ENCODE data around the gene MRPL44.
"Not testable (repeated sequence)": the region's sequence is repeated elsewhere in the genome, so short reads cannot be mapped to it uniquely, and the experiment has no call there.

MRPL44 gene

DNA sequence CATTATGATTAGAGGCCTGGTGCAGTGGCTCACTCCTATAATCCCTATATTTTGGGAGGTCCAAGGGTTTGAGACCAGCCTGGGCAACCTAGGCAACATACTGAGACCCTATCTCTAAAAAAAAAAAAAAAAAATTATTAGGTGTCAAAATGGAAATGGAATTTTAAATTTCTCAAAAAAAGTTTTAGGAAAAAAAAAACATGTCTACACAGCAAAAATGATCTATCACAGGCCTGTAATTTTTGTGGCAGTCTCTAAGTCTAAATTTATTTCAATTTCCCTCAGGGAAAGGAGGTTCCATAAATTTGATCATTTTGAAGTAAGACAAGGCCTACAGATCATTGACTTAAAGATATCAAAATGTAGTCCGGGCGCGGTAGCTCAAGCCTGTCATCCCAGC, 16.3 kb downstream of the MRPL44 start:
- no peak for DNase-seq

DNA sequence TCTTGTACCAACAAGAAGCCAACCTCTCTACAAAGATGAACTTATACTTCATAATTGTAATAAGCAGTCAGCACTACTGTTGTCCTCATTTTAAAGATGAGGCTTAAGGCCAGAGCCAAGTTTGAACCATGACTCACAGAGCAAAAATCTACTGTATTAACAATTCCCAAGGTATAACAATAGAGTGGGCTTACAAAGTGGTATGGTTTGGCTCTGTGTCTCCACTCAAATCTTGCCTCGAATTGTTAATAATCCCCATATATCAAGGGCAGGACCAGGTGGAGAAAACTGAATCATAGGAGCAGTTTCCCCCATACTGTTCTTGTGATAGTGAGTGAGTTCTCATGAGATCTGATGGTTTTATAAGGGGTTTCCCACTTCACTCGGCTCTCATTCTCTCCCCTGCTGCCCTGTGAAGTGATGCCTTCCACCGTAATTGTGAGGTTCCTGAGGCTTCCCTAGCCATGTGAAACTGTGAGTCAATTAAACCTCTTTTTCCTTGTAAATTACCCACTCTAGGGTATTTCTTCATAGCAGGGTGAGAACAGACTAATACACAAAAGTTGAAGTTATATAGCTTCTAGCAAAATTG, 19.5 kb downstream of the MRPL44 start:
- no peak for DNase-seq

DNA sequence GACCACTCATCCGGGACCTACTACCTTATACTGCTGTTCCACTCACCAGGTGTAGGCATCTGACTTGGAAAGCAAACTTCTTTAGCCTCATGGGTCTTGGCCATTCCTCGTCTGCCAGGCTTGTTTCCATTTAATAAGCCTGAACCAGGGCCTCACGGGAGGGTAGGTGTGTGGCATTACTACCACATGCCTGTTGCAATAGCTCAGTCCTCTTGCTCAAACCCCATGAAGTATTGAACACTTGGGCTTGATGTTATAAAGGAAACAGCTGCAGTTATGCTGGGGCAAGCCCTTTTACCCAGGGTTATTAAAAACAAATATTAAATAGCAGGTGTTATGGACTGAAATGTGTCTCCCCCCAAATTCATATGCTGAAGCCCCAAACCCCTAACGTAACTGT, 21.2 kb downstream of the MRPL44 start:
- no peak for DNase-seq

DNA sequence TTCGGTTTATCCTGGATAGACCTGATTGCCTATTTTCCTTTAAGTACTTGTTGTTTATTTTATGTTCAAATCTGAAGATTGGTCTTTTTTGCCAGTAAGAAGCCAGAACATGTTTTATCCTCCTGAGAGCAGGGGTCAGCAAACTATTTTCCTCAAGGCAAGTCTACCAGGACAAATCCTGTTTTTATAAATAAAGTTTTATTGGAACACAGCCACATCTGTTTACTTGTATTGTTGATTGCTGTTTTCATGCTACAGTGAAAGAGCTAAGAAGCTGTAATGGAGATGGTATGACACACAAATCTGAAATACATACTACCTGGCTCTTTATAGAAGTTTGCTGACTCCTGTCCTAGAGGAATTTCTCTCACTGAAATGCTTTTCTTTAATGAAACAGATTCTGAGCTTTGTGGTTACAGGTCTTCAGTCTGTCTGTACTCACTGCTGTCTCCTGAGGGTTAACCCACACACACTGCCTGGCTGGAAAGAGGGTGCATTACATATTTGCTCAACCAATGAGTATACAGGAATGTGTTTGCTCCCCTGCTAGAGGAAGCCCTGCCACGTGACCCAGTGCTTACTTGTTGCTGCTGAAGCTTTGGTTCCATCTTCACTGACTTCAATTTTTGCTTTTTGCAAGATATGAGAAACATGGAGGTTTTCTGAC, 22.6 kb downstream of the MRPL44 start:
- DNase-seq: no peak

GRCh38 chr2:223980397-223980735, 23.1 kb downstream of the MRPL44 start:
- DNase-seq: no peak

GRCh38 chr2:223980803-223981202, 23.5 kb downstream of the MRPL44 start:
- DNase-seq: no peak

GRCh38 chr2:223981241-223981640, 24.0 kb downstream of the MRPL44 start:
- DNase-seq: no peak

DNA sequence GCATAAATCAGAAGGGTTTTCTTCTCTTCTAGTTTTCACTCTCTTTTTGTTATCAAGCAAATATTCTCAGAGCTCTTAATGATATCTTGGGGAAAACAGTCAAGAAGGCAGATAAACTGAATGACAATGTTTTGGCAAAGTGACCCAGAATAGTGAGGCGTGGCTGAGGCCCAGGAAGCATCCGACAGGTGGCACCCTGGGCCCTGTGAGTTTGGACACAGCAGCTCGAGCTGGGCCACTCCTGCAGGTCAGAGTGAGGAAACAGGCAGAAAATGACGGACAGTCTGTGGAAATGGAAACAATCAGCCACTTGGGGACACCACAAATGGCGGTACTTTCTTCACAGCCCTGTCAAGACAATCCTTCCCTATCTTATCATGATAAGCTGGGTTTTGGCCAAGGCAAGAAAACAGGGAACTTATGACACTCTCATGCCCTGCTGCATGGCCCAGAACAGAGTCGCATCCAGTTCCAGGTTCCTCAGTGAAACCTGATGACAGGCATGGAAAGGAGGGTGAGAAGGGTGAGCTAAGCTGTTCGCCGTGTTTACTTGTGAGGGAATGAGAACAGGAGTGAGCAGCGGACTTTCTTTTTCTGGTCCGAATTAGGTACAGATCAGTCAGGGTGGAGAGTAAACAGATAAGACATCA, 32.1 kb downstream of the MRPL44 start:
- no peak for DNase-seq

GRCh38 chr2:223989856-223990232, 32.6 kb downstream of the MRPL44 start:
- DNase-seq: no peak

GRCh38 chr2:223991611-223992010, 34.3 kb downstream of the MRPL44 start:
- DNase-seq: no peak

- DNase-seq: peak; percentile 46
Observed at GRCh38 chr2:223993634-223994232, 36.5 kb downstream of the MRPL44 start.

- DNase-seq: no peak
Observed at GRCh38 chr2:223994562-223995162, 37.4 kb downstream of the MRPL44 start.

DNA sequence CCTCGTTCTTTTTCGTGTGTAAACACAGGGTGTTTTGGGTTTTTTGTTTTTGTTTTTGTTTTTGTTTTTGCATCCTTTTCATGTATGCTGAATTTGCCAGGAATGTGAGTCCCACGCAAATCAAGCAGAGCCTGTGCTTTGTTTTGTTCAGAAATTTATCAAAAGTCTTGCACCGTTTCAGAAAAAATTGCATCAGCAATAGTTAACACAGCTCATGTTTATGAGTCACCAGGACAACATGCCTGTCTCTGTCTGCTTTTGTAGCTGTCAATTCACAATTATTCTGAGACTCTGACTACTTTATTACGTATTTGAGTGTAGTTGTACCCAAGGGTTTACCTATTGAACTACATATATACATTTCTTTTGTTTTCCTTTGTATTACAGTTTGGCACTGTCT, 38.3 kb downstream of the MRPL44 start:
- no peak for DNase-seq

DNA sequence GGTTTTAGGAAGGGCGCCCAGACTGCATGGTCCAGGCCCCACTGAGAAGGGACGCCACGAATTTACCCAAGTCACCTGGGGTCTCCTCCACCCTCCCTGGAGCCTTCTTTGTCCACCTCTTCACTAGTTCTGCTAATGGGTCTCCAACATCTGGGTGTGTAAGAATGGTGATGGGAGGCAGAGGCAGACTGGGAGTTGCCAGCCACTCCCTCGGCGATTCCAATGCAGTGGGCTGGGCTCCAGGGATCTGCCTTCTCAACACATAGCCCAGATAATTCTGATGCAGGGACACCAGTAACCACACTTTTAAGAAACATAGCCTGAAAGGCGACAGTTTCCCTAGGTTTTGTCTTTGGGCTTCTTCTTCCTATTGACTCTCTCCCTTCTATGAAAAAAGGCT, 39.1 kb downstream of the MRPL44 start:
- DNase-seq: no peak

DNA sequence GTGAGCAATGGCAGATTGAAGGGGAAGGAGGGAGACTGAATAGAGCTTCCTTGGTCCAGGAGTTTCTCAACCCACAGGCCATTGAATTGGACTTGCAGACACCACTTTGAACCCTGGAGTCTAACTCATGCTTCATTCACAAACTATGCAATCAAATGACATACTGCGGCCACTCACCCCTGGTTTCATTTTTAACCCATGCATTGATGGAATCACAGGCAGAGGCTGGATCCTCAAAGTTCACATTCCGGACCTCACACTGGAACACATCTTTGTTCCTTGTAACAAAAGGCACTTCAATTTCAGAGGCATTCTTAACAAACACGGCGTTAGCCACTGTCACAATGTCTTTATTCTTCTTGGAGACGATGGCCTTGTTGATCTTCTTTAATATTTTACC, 40.7 kb downstream of the MRPL44 start:
- no peak for DNase-seq

DNA sequence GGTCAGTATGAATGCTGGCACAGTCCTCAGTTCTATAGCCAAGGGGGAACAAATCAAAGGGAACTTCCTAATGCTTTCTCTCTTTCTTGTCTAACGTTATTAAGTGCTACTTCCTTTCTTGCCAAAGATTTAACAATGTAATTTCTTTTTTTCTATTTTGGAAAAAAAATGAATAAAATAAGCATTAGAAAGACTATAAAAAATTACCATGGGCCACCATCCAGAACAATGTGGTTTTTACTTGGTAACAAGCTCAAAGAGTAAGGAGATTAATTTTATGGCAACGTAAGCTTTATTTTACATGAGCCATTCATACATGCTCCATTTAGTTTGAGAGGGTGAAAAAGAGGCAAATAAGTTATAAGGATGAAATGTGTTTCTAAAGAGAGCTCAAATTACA, 41.7 kb downstream of the MRPL44 start:
- no peak for DNase-seq

- no peak for DNase-seq
Observed at GRCh38 chr2:223999862-224000261, 42.6 kb downstream of the MRPL44 start.

DNA sequence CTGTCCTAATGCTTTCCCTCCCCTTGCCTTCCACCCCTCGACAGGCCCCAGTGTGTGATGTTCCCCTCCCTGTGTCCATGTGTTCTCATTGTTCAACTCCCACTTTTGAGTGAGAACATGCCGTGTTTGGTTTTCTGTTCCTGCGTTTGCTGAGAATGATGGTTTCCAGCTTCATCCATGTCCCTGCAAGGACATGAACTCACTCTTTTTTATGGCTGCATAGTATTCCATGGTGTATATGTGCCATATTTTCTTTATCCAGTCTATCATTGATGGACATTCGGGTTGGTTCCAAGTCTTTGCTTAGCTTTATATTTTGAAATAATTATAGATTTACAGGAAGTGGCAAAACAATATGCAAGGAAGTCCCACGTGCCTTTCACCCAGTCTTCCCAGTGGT, 43.4 kb downstream of the MRPL44 start:
- DNase-seq: not testable (repeated sequence)

DNA sequence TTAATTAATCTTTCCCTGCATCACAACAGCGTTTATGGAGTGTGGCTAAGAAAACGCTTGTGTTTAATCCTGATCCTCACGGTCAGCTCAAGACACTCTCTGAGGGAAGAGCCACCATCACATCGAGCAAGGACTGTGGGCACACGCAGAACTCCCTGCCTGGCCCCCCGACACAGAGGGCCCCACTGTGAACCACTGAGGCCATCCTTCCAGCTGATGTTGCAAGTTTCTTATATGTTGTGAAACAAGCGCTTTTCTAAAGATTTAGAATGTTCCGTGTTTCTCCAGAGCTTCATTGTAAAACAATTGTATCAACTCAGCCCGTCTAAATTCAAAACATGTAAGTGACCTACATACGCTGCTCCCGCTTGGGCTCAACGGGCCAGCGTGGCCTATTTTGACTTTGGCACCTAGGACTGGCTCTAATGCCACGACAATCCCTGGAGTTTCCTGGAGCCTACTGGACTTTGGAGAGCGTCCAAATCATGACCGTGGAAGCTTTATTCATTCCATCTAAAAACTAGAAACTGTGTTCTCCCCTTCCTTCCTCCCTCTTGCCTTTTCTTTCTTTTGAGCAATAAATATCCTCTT, 46.9 kb downstream of the MRPL44 start:
- DNase-seq: no peak

DNA sequence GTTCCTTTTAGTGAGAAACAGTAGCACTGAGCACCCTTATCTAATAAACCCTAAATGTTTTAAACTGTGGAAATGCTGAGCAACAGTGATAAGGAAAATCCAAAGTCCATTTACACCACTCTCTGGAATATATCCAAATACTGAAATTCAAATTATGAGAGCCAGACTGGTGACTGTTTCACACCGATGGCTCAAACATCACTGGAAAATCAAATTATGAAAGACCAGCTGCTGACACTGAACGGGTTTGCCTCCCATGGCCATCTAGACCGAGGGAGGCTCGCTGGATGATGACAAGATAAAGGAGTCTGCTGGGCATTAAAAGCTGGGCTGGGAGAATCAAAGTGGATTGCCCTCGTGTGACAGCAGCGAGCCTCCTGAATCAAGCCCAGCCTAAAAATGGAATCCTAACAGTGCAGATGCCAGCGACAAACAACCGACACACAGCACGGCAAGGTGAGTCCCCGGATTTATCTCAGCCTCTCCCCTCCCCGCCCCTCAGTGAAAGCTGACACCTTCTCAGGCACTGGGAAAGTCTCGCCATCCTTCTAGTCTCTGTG, 51.5 kb downstream of the MRPL44 start:
- DNase-seq: no peak

GRCh38 chr2:224009605-224010315, 52.5 kb downstream of the MRPL44 start:
- DNase-seq: no peak

DNA sequence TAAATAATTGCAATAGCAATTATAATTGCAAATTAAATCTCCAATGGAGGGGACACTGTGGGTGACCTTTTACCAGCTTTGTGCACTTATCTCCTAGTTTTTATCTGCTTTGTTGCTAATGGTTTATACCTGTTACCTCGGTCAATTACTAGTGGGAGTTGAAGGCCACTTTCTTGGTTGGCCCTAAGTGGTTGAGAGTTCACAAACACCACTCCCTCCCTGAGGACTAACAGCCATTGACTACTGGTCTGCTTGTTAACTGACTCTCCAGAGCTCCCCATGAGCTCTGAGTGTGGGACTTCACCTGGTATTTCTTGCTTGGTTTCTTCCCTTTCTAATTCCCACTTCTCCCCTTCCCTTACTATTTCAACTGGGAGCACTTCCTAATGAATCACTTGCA, 54.6 kb downstream of the MRPL44 start:
- DNase-seq: no peak

GRCh38 chr2:224014336-224014735, 57.1 kb downstream of the MRPL44 start:
- DNase-seq: no peak

All from stimulated activated CD4-positive, alpha-beta T cell treated with anti-CD3 and anti-CD28 coated beads, Interleukin-12 subunit alpha, Interleukin-12 subunit beta, amount 100 ng/mL, for 4 hours (primary cell).